ENCODE measurements around the gene HOPX.

The HOPX gene

DNA sequence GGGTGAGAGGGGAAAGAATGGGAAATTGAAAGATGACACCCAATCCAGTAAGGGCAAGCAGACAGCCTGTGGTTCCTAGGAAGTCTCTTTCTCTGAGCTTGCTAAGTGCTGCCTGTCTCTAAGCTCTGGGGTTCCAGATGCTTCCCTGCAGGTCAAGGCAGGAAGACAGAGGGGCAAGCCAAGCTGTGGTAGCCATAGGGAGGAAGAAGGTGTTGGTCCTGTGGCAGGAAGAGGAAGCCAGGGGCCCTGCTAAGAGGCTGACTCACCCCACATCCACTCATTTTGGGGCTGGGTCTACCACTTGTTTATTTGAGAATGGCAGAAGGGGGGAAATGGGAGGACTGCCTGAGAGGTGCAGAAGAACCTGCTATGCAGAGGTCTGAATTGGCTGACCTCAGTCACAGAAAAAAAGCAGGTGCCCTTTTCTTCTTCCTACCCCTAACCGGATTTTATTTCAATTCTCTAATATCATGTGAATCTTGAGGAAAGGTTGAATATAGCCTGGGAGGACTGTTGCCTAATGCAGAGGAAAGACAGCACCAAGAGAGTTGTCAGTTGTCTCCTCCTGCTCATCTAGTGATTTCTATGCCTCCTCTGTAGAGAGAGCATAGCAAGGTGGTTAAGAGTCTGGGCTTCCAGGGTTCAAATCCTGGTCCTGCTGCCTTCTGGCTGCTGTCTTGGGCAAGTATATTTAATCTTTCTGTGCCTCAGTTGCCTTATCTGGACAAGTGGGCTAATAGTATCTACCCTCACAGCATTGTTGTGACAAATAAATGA lies 27.4 kb downstream of the HOPX start:
- Histone ChIP-seq H3K4me3 (ENCODE audit: low read depth in 1 of 2, low read length in 2 of 2) (no peak overlapping the region), H3K9me3 (ENCODE audit: control insufficient read depth in 1 of 2, low read length in 2 of 2) (no peaks in the 10 kb centered on the region), H3K4me1 (ENCODE audit: control insufficient read depth in 1 of 2, insufficient read depth in 2 of 2, low read length in 2 of 2) (peaks cover 14 to 25% of the 10 kb centered on the region in 2 donors), H3K36me3 (ENCODE audit: control insufficient read depth in 1 of 2, insufficient read depth in 2 of 2, low read length in 2 of 2) (no peaks in the 10 kb centered on the region), H3K27me3 (ENCODE audit: low read depth, low read length) (peaks cover 18% of the 10 kb centered on the region), H3K27ac (ENCODE audit: low read length) (peak overlapping the region; percentile 49)

- Histone ChIP-seq H3K9me3 (ENCODE audit: control insufficient read depth in 1 of 2, low read length in 2 of 2) (no peaks in the 10 kb centered on the region), H3K27ac (ENCODE audit: low read length) (no peak overlapping the region), H3K36me3 (ENCODE audit: control insufficient read depth in 1 of 2, insufficient read depth in 2 of 2, low read length in 2 of 2) (no peaks in the 10 kb centered on the region), H3K4me1 (ENCODE audit: control insufficient read depth in 1 of 2, insufficient read depth in 2 of 2, low read length in 2 of 2) (peaks cover 14 to 25% of the 10 kb centered on the region in 2 donors), H3K4me3 (ENCODE audit: low read depth in 1 of 2, low read length in 2 of 2) (no peak overlapping the region), H3K27me3 (ENCODE audit: low read depth, low read length) (peaks cover 18% of the 10 kb centered on the region)
Measured at GRCh38 chr4:56652196-56652595, 28.9 kb downstream of the HOPX start.

GRCh38 chr4:56651056-56651350 lies 30.1 kb downstream of the HOPX start:
- H3K27ac ChIP-seq (ENCODE audit: low read length) = no peak overlapping the region
- H3K4me3 ChIP-seq (ENCODE audit: low read depth in 1 of 2, low read length in 2 of 2) = no peak overlapping the region
- H3K4me1 ChIP-seq (ENCODE audit: control insufficient read depth in 1 of 2, insufficient read depth in 2 of 2, low read length in 2 of 2) = peaks cover 14 to 21% of the 10 kb centered on the region in 2 donors
- H3K36me3 ChIP-seq (ENCODE audit: control insufficient read depth in 1 of 2, insufficient read depth in 2 of 2, low read length in 2 of 2) = no peaks in the 10 kb centered on the region
- H3K9me3 ChIP-seq (ENCODE audit: control insufficient read depth in 1 of 2, low read length in 2 of 2) = peaks cover 0 to 4% of the 10 kb centered on the region in 2 donors
- peaks cover 9% of the 10 kb centered on the region for H3K27me3 ChIP-seq (ENCODE audit: low read depth, low read length)

GRCh38 chr4:56650262-56651055 lies 30.6 kb downstream of the HOPX start:
- Histone ChIP-seq H3K27me3 (ENCODE audit: low read depth, low read length) (peaks cover 9% of the 10 kb centered on the region), H3K36me3 (ENCODE audit: control insufficient read depth in 1 of 2, insufficient read depth in 2 of 2, low read length in 2 of 2) (no peaks in the 10 kb centered on the region), H3K9me3 (ENCODE audit: control insufficient read depth in 1 of 2, low read length in 2 of 2) (peaks cover 0 to 4% of the 10 kb centered on the region in 2 donors), H3K4me1 (ENCODE audit: control insufficient read depth in 1 of 2, insufficient read depth in 2 of 2, low read length in 2 of 2) (peaks cover 14 to 16% of the 10 kb centered on the region in 2 donors), H3K4me3 (ENCODE audit: low read depth in 1 of 2, low read length in 2 of 2) (no peak overlapping the region), H3K27ac (ENCODE audit: low read length) (no peak overlapping the region)

DNA sequence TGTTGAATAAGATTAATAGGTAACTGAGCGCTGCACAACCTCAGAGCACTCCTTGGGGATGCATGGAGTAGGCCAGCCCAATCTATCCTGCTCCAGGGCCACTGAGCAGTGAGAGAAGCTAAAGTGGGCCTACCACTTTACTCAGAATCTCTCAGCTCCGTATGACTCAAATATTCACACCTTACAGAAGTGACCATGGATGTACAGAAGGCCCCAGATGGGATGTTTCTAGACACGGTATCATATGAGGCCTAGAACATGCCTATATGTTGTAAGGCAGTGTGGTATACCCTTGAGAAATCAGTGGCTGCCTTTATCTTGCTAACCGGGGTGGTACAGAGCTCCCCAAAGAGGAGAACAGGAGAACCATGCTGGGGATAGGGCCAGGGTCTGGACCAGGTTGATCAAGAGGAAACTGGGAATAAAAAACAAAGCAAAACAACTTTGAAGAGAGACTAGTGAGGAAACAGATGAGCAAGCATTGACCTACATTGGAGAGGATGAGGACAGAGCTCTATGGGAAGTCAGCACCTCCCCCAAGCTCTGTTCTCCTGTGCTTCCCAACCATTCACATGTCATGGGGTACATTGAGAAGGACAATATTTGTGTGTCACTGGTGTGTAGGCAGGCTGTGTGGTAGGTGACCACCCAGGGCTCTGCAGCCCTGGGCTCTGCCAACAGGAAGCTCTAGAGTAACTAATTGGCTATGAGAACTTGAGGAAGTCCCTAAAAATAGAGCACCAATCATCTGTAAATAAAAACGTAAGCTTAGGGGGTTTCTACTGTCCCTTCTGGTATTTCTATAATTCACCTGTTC lies 31.4 kb downstream of the HOPX start:
- H3K4me1 ChIP-seq (ENCODE audit: control insufficient read depth in 1 of 2, insufficient read depth in 2 of 2, low read length in 2 of 2) = peaks cover 7 to 10% of the 10 kb centered on the region in 2 donors
- H3K27me3 ChIP-seq (ENCODE audit: low read depth, low read length) = peaks cover under 1% of the 10 kb centered on the region
- no peak overlapping the region for H3K4me3 ChIP-seq (ENCODE audit: low read depth in 1 of 2, low read length in 2 of 2)
- H3K27ac ChIP-seq (ENCODE audit: low read length) = no peak overlapping the region
- peaks cover 0 to 4% of the 10 kb centered on the region in 2 donors for H3K9me3 ChIP-seq (ENCODE audit: control insufficient read depth in 1 of 2, low read length in 2 of 2)
- no peaks in the 10 kb centered on the region for H3K36me3 ChIP-seq (ENCODE audit: control insufficient read depth in 1 of 2, insufficient read depth in 2 of 2, low read length in 2 of 2)

- Histone ChIP-seq H3K27ac (ENCODE audit: low read length) (no peak overlapping the region), H3K4me3 (ENCODE audit: low read depth in 1 of 2, low read length in 2 of 2) (no peak overlapping the region), H3K4me1 (ENCODE audit: control insufficient read depth in 1 of 2, insufficient read depth in 2 of 2, low read length in 2 of 2) (peaks cover 3 to 4% of the 10 kb centered on the region in 2 donors), H3K27me3 (ENCODE audit: low read depth, low read length) (no peaks in the 10 kb centered on the region), H3K9me3 (ENCODE audit: control insufficient read depth in 1 of 2, low read length in 2 of 2) (peaks cover 0 to 4% of the 10 kb centered on the region in 2 donors), H3K36me3 (ENCODE audit: control insufficient read depth in 1 of 2, insufficient read depth in 2 of 2, low read length in 2 of 2) (no peaks in the 10 kb centered on the region)
Measured at GRCh38 chr4:56648824-56649151, 32.3 kb downstream of the HOPX start.

DNA sequence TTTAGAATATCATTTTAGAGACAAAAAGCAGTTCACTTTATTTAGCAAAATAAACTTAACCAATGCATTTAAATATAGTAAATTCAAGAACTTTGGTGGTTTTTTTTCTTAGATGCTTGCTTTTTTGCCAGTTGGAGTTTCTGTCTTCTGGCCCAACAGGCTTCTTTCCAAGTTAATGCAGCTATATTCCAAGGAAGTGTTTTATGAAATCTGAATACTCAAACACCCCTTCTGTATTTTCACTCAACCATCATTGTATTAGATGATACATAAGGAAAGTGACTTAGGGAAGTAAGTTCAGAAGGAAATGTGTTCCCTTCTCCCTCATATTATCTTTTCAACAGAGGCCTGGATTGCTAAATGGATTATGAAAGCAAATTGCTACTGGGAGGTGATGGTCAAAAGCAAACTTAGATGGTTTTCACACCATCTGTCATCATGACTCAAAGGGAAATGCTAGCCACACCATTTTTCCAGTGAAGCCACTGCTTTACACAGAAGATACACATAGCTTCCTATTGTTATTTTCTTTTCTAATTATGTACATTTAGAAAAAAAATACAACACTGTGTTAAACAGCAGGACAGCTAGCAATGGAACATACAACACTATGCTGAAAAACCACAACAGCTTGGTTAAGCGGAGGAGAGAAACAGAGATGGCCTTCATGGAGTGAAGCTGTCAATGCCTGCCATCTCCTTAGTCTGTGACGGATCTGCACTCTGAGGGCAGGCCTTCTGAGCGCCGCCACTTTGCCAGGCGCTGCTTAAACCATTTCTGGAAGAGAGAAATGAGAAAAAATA lies 32.9 kb downstream of the HOPX start:
- Histone ChIP-seq H3K4me3 (ENCODE audit: low read depth in 1 of 2, low read length in 2 of 2) (no peak overlapping the region), H3K9me3 (ENCODE audit: control insufficient read depth in 1 of 2, low read length in 2 of 2) (peaks cover 0 to 4% of the 10 kb centered on the region in 2 donors), H3K27me3 (ENCODE audit: low read depth, low read length) (no peaks in the 10 kb centered on the region), H3K36me3 (ENCODE audit: control insufficient read depth in 1 of 2, insufficient read depth in 2 of 2, low read length in 2 of 2) (no peaks in the 10 kb centered on the region), H3K4me1 (ENCODE audit: control insufficient read depth in 1 of 2, insufficient read depth in 2 of 2, low read length in 2 of 2) (no peaks in the 10 kb centered on the region), H3K27ac (ENCODE audit: low read length) (no peak overlapping the region)

DNA sequence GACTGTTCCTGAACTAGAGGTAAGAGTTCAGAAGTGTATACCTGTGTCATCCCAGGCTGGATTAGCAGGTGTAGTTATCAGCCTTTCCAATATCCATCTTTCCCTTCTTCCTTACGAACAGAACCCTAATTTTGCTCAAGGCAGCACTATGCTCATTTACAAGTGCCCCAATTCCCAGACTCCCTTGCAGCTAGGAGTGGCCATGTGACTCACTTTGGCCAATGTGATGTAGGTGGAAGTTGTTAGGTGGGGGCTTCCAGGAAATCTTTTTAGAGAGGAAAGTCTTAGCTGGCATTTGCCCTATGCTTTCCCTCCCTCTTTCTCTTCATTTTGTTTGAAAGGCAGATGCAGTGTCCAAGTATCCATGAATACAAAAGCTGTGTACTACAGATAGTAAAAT lies 34.8 kb downstream of the HOPX start:
- Histone ChIP-seq H3K27ac (ENCODE audit: low read length) (no peak overlapping the region), H3K4me3 (ENCODE audit: low read depth in 1 of 2, low read length in 2 of 2) (no peak overlapping the region), H3K27me3 (ENCODE audit: low read depth, low read length) (no peaks in the 10 kb centered on the region), H3K4me1 (ENCODE audit: control insufficient read depth in 1 of 2, insufficient read depth in 2 of 2, low read length in 2 of 2) (no peaks in the 10 kb centered on the region), H3K36me3 (ENCODE audit: control insufficient read depth in 1 of 2, insufficient read depth in 2 of 2, low read length in 2 of 2) (no peaks in the 10 kb centered on the region), H3K9me3 (ENCODE audit: control insufficient read depth in 1 of 2, low read length in 2 of 2) (peaks cover 0 to 4% of the 10 kb centered on the region in 2 donors)

DNA sequence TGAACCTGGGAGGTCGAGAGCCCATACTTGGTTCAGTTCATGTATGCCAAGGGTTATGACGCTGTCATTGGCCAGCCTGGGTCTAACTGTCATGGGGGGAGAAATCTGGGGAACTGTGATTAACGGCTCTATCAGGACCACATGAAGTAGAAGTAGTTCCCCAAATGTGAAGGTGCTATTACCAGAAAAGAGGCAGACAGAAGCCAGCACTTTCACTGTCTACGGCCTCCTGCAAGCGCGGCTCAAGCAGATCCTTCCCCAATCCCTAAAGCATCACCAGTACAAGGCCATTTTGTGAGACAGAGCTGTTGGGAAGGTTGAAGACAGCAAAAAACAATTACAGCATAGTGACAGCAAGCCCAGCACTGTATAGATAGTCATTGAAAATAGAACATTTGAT lies 37.5 kb downstream of the HOPX start:
- Histone ChIP-seq H3K27ac (ENCODE audit: low read length) (no peak overlapping the region), H3K4me1 (ENCODE audit: control insufficient read depth in 1 of 2, insufficient read depth in 2 of 2, low read length in 2 of 2) (no peaks in the 10 kb centered on the region), H3K4me3 (ENCODE audit: low read depth in 1 of 2, low read length in 2 of 2) (no peak overlapping the region), H3K36me3 (ENCODE audit: control insufficient read depth in 1 of 2, insufficient read depth in 2 of 2, low read length in 2 of 2) (no peaks in the 10 kb centered on the region), H3K9me3 (ENCODE audit: control insufficient read depth in 1 of 2, low read length in 2 of 2) (peaks cover 0 to 4% of the 10 kb centered on the region in 2 donors), H3K27me3 (ENCODE audit: low read depth, low read length) (no peaks in the 10 kb centered on the region)

GRCh38 chr4:56641494-56642051 lies 39.5 kb downstream of the HOPX start:
- peak overlapping the region; percentile 40 for H3K27ac ChIP-seq (ENCODE audit: low read length)
- peaks cover 0 to 4% of the 10 kb centered on the region in 2 donors for H3K9me3 ChIP-seq (ENCODE audit: control insufficient read depth in 1 of 2, low read length in 2 of 2)
- no peak overlapping the region for H3K4me3 ChIP-seq (ENCODE audit: low read depth in 1 of 2, low read length in 2 of 2)

More at GRCh38 chr4:56641494-56642051, 39.5 kb downstream of the HOPX start:
- H3K27me3 ChIP-seq (ENCODE audit: low read depth, low read length) = no peaks in the 10 kb centered on the region
- H3K36me3 ChIP-seq (ENCODE audit: control insufficient read depth in 1 of 2, insufficient read depth in 2 of 2, low read length in 2 of 2) = no peaks in the 10 kb centered on the region
- no peaks in the 10 kb centered on the region for H3K4me1 ChIP-seq (ENCODE audit: control insufficient read depth in 1 of 2, insufficient read depth in 2 of 2, low read length in 2 of 2)
